ENCODE data around the gene LGR4. TPM values are rescaled to one million over a fixed set of nuclear protein-coding genes. Genes with fewer than 3 reads are reported as not detected.
A peak's percentile ranks its signal among the peaks of the same experiment; 100 is the strongest.

Gene LGR4
- total and polyA plus RNA-seq, 9 of the 15 experiments (the other 6 are each of a cell fraction or from before 2014, with no cell fraction given), result 0.94 to 10.1 (median 5.8) TPM

GRCh38 chr11:27379449-27379848 lies 93.1 kb downstream of the LGR4 start:
- ATAC-seq, result peak; percentile 65
- intact Hi-C loops (cut with micrococcal nuclease), result no loop called here

GRCh38 chr11:27375370-27375769 lies 97.2 kb downstream of the LGR4 start:
- Histone ChIP-seq H3K4me1 (replicated peaks in 1 of 2; ENCODE audit: control insufficient read depth in 2 of 2, insufficient read depth in 2 of 2, low read length in 2 of 2) (peaks cover 14 to 28% of the 10 kb centered on the region in 2 experiments; a peak in 4 of 5 replicates), H3K9ac (ENCODE audit: insufficient read depth in 1 of 2, low read depth in 2 of 2, low read length in 2 of 2) (no peak overlapping the region), H3K27me3 (ENCODE audit: control insufficient read depth in 2 of 2, insufficient read depth in 2 of 2, low read length in 2 of 2) (no peaks in the 10 kb centered on the region), H3K9me3 (replicated peaks; ENCODE audit: control insufficient read depth, insufficient read depth, low read depth, low read length) (no peaks in the 10 kb centered on the region), H3K79me2 (ENCODE audit: control insufficient read depth, insufficient read depth, low read length) (no peaks in the 10 kb centered on the region), H3K4me2 (ENCODE audit: insufficient read depth, low read length) (no peak overlapping the region), H3K4me3 (no peak overlapping the region), H2AFZ (ENCODE audit: low read depth, low read length) (no peak overlapping the region), H3K9me1 (ENCODE audit: control insufficient read depth, insufficient read depth, low read length) (no peaks in the 10 kb centered on the region), H3K36me3 (ENCODE audit: control insufficient read depth, insufficient read depth, low read length) (no peaks in the 10 kb centered on the region; the same call in 2 of the 3 replicates), H3K27ac (ENCODE audit: extremely low read depth, low read depth, low read length) (no peak overlapping the region), H4K20me1 (replicated peaks; ENCODE audit: control insufficient read depth, insufficient read depth, low read length) (no peaks in the 10 kb centered on the region)
- in situ Hi-C loops (cut with MboI) (no loop called here), intact Hi-C loops (cut with micrococcal nuclease) (no loop called here)
- DNase-seq (ENCODE audit: extremely low read depth in 1 of 4, low spot score in 3 of 4), result no peak
- no peak for FAIRE-seq
- ChIA-PET POLR2A (interaction anchor here (0.7 to 2.5 kb wide), 2 partner anchors 9 to 46 kb away, joined by 3 to 8 read pairs; no protein-coding TSS in a partner anchor), CTCF (ENCODE audit: low intra/inter-chr PET ratio) (interaction anchor here (0.7 kb wide), 1 partner anchor 89 kb away, joined by 5 read pairs; no protein-coding TSS in a partner anchor)
- WGBS (ENCODE audit: insufficient coverage, low coverage, missing lambda C conversion rate), result 56% methylated on average over 2 of the region's 2 CpGs
- ATAC-seq, result no peak
- no TSS peak for BruUV-seq (replicated peaks)
- no peak for TF ChIP-seq ZC3H8 (IDR thresholded peaks at IDR 0.05)
- no peak for TF ChIP-seq ZNF24 (IDR thresholded peaks at IDR 0.05)
- TF ChIP-seq MTA2 (IDR thresholded peaks at IDR 0.05; ENCODE audit: low read depth), result no peak
- TF ChIP-seq USF1 (CRISPR knock-in tag; IDR thresholded peaks at IDR 0.05), result no peak
- TF ChIP-seq NFE2 (IDR thresholded peaks at IDR 0.05; ENCODE audit: low read depth), result no peak
- no peak for TF ChIP-seq ZNF41 (CRISPR knock-in tag; conservative IDR thresholded peaks at IDR 0.05)
- TF ChIP-seq PHF21A (IDR thresholded peaks at IDR 0.05; ENCODE audit: borderline replicate concordance, low read depth), result no peak
- TF ChIP-seq RREB1 (CRISPR knock-in tag; IDR thresholded peaks at IDR 0.05), result no peak
- TF ChIP-seq NFYB (IDR thresholded peaks at IDR 0.05; ENCODE audit: extremely low read depth, insufficient read length), result no peak

More at GRCh38 chr11:27379449-27379848, 93.1 kb downstream of the LGR4 start:
- no peak for FAIRE-seq
- ChIA-PET CTCF (ENCODE audit: low intra/inter-chr PET ratio) (no interaction called here), POLR2A (interaction anchor here (1.2 to 1.7 kb wide), 2 partner anchors 9 to 23 kb away, joined by 3 to 5 read pairs; no protein-coding TSS in a partner anchor)
- Histone ChIP-seq H3K79me2 (ENCODE audit: control insufficient read depth, insufficient read depth, low read length) (no peaks in the 10 kb centered on the region), H3K4me1 (replicated peaks in 1 of 2; ENCODE audit: control insufficient read depth in 2 of 2, insufficient read depth in 2 of 2, low read length in 2 of 2) (no peaks in the 10 kb centered on the region; a peak in 1 of 5 replicates), H3K4me3 (no peak overlapping the region), H3K27me3 (ENCODE audit: control insufficient read depth in 2 of 2, insufficient read depth in 2 of 2, low read length in 2 of 2) (no peaks in the 10 kb centered on the region), H3K27ac (ENCODE audit: extremely low read depth, low read depth, low read length) (no peak overlapping the region), H3K36me3 (ENCODE audit: control insufficient read depth, insufficient read depth, low read length) (no peaks in the 10 kb centered on the region; the same call in 1 of the 3 replicates), H2AFZ (ENCODE audit: low read depth, low read length) (no peak overlapping the region), H4K20me1 (replicated peaks; ENCODE audit: control insufficient read depth, insufficient read depth, low read length) (no peaks in the 10 kb centered on the region), H3K9me1 (ENCODE audit: control insufficient read depth, insufficient read depth, low read length) (no peaks in the 10 kb centered on the region), H3K9me3 (replicated peaks; ENCODE audit: control insufficient read depth, insufficient read depth, low read depth, low read length) (no peaks in the 10 kb centered on the region), H3K9ac (ENCODE audit: insufficient read depth in 1 of 2, low read depth in 2 of 2, low read length in 2 of 2) (no peak overlapping the region), H3K4me2 (ENCODE audit: insufficient read depth, low read length) (no peak overlapping the region)
- WGBS (ENCODE audit: insufficient coverage, low coverage, missing lambda C conversion rate), result 31% methylated on average over 3 of the region's 3 CpGs
- in situ Hi-C loops (cut with MboI), result no loop called here
- DNase-seq (ENCODE audit: extremely low read depth in 1 of 4, low spot score in 3 of 4), result no peak
- no TSS peak for BruUV-seq (replicated peaks)
- TF ChIP-seq ARID1B (IDR thresholded peaks at IDR 0.05) (no peak), KDM1A (IDR thresholded peaks at IDR 0.05) (no peak), ZNF274 (IDR thresholded peaks at IDR 0.05; ENCODE audit: borderline replicate concordance, low read depth, low read length) (no peak), ZNF445 (CRISPR knock-in tag; IDR thresholded peaks at IDR 0.05; ENCODE audit: low read depth) (no peak), STAG1 (CRISPR knock-in tag; IDR thresholded peaks at IDR 0.05; ENCODE audit: borderline replicate concordance) (no peak), KLF1 (tag; IDR thresholded peaks at IDR 0.05) (no peak)
